GM21825 (cell line): Measurements from ENCODE around the gene NAT10.
"Not testable (repeated sequence)": the region's sequence is repeated elsewhere in the genome, so short reads cannot be mapped to it uniquely, and the experiment has no call there.

Experiments
- ATAC-seq: cut with Tn5 transposase; IDR thresholded peaks from one replicate; pipeline ENCODE4 v1.9.1; 2021; ENCODE audit warnings: mild to moderate bottlenecking, moderate library complexity; ENCODE audit not compliant: unreplicated experiment

Gene NAT10

DNA sequence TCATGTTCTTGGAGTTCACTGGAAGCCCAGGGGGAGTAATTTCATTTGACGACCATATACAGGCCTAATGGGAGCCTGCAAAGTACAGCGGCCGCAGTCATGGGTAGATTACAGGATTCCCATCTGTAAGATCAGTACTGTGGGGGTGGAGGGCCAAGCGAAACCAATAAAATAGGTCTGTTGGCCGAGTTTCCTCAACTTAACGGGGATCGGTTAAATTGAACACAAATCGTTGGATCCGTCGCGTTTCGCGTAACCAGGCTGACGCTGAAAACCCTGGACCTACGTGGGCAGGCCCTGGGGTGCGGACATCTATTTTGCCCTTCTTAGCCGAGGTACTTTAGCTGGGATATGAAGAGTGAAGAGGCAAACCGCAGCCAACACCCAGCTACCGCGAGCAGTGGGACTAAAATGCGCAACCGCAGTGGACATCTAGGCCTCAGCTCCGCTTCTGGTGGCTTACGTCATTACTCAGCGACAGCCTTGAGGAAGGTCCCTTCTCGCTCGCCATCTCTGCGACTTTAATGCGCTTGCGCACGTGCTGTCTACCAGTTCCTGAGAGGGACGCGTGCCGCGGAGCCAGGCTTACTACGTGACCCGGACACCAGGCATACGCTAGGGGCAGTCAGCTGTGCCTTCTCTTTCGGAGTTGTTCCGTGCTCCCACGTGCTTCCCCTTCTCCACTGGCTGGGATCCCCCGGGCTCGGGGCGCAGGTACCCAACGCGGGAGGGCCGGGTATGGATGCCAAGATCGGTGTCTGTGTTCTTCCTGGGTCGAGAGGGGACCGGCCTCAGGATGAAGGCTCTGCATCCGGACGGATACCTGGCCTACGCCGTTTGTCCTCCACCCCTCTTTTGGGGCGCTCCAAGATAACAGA is at the start of gene NAT10:
Gene NAT10 (plus strand): TSS at position 551 of the 878 bp plus-strand sequence. CDS start 2,597 bp downstream, outside the sequence.
- ATAC-seq, result peak; percentile 87

DNA sequence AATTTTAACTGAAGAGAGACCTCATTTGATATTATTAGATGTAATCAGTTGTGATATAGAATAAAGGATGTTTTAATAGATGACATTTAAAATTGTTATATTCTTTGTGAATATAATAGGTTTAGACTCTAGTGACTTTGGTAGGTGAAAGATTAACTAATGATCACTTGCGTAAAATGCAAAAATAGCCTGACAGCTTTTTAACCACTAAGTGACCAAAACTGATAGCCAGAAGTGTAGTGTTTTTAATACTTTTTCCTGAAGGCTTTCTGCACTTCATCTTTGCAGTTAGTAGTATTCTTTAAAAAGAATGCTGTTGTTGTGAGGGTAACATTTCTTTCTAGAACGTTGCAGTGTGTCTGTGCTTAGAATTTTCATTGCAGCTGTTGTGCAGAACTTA is 48.8 kb upstream of the NAT10 start:
- no peak for ATAC-seq

DNA sequence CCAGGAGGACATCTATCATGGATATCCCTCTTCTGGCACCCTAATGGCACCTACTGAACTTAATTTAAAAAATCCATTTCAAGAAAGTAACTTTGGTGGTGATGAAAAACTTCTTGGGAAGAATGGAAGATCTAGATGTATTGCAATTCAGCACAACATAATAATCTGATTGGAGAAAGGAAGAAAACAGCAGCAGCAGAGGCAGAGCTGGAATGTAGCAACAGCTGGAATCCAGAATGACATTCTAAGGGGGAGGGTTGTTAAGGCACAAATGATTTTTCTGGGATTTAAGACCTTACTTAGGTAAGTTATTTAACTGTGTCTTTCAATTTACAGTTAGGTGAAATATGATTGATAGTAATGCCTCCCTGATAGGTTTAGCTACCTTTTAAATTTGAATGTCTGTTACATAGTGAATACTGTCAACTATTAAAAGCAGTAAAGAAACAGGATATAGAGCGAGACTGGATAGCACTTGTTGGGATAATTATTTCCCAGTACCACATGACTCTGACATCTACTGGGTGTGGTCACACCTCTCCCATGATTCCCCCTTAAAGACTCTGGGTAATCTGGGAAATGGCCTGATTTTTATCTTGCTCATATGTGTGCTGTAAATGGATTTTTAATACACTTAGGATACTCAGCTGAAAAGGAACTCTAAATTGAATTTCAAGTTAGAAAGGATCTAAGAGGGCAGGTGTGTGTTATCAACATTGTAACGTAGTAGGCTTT is 42.2 kb upstream of the NAT10 start:
- ATAC-seq, result no peak

GRCh38 chr11:34064291-34064690 is 41.1 kb upstream of the NAT10 start:
- ATAC-seq, result no peak

DNA sequence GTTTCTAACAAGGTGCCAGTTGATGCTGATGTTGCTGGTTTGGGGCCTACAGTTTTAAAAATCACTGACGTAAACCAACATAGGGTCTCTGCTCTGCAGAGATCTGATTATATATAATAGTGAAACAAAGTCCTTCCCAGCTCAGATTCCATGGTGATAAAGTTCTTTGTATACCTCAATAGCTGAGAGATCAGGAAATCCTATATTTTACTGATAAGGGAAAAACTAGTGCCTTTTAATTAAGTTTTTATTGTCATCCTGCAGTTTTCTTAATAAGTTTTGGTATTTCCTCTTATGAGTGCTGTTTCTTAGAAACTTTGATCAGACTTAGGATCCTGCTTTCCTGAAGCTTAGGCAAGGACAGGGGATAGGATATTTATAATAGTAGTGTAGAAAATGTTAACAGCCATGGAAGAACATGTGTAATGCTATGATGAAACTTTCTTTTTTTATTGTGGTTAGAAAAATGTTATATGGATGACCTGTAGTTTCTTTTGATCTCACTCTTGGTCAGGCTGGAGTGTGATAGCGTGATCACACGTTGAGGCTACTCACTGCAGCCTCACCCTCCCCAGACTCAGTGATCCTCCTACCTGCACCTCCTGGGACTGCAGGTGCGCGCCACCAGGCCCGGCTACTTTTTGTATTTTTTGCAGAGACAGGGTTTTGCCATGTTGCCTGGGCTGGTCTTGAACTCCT is 39.8 kb upstream of the NAT10 start:
- no peak for ATAC-seq

GRCh38 chr11:34066766-34067165 is 38.7 kb upstream of the NAT10 start:
- not testable (repeated sequence) for ATAC-seq

DNA sequence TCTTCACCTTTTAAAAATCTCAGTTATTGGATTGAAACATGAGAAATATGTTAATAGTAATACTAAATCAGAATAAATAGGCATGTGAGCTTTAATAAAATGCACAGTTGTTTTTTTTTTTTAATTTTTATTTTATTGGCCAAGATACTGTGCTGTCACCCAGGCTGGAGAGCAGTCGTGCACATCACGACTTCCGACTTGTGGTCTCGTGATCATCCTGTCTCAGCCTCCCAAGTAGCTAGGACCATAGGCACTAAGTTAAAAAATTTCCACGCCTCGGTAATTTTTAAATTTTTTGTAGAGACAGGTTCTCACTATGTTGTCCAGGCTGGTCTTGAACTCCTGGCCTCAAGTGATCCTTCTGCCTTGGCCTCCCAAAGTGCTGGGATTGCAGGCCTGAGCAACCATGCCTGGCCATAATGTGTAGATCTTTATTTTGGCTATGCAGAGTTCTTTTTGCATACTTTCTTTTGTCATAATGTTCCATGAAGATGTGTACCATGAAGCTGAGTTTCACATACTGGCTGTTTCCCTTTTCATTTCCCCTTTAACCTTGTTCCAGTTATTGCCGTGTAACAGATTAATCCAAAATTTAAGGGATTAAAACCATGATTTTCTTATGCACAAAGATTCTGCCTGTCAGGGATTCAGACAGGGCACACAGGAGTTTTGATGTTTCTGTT is 37.9 kb upstream of the NAT10 start:
- peak; percentile 48 for ATAC-seq

- ATAC-seq, result no peak
Observed at GRCh38 chr11:34068111-34068510, 37.3 kb upstream of the NAT10 start.

DNA sequence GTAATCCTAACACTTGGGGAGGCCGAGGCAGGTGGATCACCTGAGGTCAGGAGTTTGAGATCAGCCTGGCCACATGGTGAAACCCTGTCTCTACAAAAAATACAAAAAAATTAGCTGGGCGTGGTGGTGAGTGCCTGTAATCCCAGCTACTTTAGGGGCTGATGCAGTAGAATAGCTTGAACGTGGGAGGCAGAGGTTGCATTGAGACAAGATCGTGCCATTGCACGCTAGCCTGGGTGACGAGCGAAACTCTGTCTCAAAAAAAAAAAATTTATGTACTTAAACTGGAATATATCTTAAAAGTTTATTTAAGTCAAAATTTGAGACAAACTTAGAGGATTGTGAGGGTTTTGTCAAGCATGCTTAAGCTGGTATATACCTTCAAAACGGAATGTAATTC is 34.1 kb upstream of the NAT10 start:
- not testable (repeated sequence) for ATAC-seq

DNA sequence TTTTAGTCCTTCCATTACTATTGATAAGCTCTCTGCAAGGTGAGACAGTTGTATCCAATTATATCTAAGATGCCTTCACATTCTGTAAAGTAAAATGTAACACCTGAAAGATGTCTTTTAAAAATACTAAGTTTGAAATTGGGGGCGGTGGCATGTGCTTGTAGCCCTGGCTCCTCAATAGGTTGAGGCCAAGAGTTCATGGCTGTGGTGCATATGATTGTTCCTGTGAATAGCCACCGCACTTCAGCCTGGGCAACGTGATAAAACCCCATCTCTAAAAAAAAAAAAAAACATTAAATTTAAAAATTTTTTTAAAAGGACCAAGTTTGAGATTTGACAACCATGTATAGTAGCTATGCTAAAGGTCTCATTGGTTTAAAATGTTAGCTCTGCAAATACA is 33.4 kb upstream of the NAT10 start:
- no peak for ATAC-seq

- no peak for ATAC-seq
Observed at GRCh38 chr11:34072832-34073231, 32.6 kb upstream of the NAT10 start.

DNA sequence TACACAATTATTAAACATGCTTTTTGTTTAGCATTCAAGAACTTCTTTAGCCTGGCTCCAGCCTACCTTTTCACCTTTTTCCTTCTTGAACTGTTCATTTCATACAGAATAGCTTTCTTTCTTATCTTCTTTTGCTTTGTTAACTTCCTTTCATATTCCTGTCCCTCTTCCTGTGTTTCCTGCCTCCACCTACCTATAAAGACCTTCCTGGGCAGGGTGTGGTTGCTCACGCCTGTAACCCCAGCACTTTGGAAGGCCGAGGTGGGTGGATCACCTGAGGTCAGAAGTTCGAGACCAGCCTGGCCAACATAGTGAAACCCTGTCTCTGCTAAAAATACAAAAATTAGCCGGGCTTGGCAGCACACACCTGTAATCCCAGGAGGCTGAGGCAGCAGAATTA is 31.0 kb upstream of the NAT10 start:
- no peak for ATAC-seq

GRCh38 chr11:34075178-34075820 is 30.1 kb upstream of the NAT10 start:
- no peak for ATAC-seq

DNA sequence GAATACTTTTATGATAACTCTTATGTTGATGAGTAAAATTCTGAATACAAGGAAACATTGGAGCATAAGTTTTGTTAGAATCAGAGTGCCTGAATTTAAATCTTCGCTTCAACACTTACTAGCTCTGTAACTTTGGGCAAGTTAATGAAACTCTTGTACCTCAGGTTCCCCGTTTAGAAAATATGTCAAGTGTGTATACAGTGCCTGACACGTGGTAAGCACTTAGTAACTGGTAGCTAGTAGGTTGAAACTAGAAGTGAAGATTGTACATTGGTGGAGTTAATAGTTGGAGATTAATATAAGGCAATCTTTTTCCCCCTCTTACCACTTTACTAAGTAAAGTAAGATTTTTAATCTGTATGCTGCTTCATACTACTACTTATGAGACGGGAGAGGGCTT is 24.8 kb upstream of the NAT10 start:
- ATAC-seq, result no peak

DNA sequence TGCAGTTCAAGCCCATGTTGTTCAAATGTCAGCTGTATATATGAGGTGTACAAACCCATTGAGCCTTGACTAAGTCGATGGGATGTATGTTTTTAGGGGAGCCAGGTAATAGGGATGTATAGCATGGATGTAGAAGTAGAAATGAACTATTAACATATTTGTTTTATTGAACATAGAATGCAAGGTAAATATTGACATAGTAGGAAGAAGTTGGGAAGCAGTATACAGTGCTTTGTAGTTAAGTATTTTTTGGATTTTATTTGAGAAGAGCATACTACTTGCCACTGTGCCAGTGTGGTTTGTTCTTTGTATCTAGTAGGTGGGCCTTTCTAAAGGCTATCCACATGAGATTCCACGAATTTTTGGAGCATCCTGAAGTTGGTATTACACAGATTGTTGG is 20.8 kb upstream of the NAT10 start:
- no peak for ATAC-seq

DNA sequence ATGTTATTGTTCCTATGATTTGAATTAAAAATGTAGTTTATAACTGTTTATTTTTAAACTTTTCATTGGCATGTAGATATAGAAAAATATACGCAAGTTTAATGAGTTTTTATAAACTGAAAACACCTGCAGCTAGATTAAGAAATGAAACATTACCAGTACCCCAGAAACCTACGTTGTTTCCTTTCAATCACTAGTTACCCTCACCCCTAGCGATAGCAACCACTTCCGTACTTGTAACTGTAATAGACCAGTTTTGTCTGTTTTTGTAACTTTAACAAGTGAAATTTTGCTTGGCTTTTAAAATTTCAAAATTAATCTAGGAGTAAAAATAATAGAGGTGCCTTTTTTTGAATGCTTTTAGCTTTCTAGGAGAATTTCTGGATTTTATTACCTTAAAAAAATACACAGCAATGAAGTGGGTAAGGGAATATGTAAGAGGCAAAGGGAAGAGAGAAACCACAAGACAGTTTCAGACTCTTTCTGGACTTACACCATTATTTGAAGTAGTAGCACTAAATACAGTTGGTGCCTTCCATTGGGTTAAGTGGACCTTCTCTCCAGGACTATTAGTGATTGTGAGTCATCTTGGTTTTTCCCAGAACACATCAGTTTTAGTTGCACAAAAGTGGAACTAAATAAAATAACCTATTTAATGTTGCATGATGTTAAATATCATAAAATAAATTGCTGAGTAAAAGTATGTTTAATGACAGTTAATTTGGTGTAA is 18.7 kb upstream of the NAT10 start:
- peak; percentile 49 for ATAC-seq

GRCh38 chr11:34091825-34092224 is 13.6 kb upstream of the NAT10 start:
- no peak for ATAC-seq

DNA sequence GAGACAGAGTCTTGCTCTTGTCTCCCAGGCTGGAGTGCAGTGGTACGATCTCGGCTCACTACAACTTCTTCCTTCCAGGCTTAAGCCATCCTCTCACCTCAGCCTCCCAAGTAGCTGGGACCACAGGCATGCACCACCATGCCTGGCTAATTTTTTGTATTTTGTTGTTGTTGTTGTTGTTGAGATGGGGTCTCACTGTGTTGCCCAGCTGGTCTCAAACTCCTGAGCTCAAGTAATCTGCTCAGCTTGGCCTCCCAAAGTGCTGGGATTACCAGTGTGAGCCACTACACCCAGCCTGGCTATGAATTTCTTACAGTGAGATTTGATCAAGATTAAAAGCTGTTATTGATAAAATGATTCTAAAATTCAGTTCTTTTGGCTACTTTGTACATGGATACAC is 10.5 kb upstream of the NAT10 start:
- not testable (repeated sequence) for ATAC-seq

DNA sequence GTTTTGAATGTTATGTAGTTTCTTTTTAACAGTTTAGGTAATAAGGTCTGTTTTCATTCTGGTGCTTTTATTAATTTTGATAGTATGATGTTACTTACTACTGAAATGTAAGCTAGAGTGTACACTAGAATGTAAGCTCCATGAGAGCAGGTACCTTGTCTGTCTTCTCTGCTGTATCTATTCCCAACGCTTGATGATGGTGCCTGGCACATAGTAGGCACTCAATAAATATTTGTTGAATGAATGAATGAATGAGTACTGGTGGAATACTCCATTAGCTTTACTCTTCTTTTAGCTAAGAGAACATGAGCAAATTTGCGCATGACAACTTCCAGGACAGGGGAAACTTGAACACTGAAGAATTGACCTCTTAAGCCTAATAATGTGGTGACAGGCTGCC is 6.6 kb upstream of the NAT10 start:
- no peak for ATAC-seq

DNA sequence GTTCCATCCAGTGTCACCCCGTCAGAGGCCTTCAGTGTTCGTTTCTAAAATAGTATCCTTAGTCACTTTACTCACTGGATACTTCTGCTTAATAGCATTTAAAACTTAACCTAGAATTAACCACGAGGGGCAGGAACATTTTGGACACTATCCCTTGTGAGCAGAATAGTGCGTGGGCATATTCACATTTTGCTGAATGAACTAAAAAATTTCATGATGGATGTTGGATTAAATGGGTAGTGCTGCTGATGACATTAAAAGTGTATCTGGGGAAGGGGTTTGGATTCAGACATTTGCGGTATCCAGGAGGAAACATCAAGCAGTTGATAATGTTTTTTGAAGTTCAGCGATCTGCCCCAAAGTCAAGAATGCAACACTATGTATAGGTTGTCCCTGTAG is 750 bp upstream of the NAT10 start:
- no peak for ATAC-seq
